ENCODE measurements around the gene C19orf12. TPM values are rescaled to one million over a fixed set of nuclear protein-coding genes. Genes with fewer than 3 reads are reported as not detected.

The C19orf12 gene
- total RNA-seq, 1 experiment from 2014 or later = 15.5 TPM

GRCh38 chr19:29667901-29668341 lies 47.1 kb downstream of the C19orf12 start:
- peaks cover 41% of the 10 kb centered on the region for H3K4me1 Mint-ChIP-seq
- POLR2A ChIA-PET = interaction anchor here (3.6 kb wide), 1 partner anchor 62 kb away, joined by 11 read pairs; the partner anchor contains the start of gene POP4
- H3K27ac Mint-ChIP-seq = no peak overlapping the region
- H3K36me3 Mint-ChIP-seq = peaks cover 12% of the 10 kb centered on the region
- no peaks in the 10 kb centered on the region for H3K9me3 Mint-ChIP-seq
- CTCF ChIA-PET = interaction anchor here (0.7 to 2.9 kb wide), 12 partner anchors 10 to 63 kb away, joined by 3 to 31 read pairs (median 10); partner anchors contain the start of gene POP4
- no peak for ATAC-seq
- no peak for TF ChIP-seq ETV6 (CRISPR knock-in tag; IDR thresholded peaks at IDR 0.05)
- no peak for TF ChIP-seq ZNF121 (CRISPR knock-in tag; IDR thresholded peaks at IDR 0.05)
- TF ChIP-seq, protein P1, sequence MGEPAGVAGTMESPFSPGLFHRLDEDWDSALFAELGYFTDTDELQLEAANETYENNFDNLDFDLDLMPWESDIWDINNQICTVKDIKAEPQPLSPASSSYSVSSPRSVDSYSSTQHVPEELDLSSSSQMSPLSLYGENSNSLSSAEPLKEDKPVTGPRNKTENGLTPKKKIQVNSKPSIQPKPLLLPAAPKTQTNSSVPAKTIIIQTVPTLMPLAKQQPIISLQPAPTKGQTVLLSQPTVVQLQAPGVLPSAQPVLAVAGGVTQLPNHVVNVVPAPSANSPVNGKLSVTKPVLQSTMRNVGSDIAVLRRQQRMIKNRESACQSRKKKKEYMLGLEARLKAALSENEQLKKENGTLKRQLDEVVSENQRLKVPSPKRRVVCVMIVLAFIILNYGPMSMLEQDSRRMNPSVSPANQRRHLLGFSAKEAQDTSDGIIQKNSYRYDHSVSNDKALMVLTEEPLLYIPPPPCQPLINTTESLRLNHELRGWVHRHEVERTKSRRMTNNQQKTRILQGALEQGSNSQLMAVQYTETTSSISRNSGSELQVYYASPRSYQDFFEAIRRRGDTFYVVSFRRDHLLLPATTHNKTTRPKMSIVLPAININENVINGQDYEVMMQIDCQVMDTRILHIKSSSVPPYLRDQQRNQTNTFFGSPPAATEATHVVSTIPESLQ (CRISPR knock-in tag; IDR thresholded peaks at IDR 0.05) = no peak
- TF ChIP-seq, protein P2, sequence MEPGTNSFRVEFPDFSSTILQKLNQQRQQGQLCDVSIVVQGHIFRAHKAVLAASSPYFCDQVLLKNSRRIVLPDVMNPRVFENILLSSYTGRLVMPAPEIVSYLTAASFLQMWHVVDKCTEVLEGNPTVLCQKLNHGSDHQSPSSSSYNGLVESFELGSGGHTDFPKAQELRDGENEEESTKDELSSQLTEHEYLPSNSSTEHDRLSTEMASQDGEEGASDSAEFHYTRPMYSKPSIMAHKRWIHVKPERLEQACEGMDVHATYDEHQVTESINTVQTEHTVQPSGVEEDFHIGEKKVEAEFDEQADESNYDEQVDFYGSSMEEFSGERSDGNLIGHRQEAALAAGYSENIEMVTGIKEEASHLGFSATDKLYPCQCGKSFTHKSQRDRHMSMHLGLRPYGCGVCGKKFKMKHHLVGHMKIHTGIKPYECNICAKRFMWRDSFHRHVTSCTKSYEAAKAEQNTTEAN (CRISPR knock-in tag; IDR thresholded peaks at IDR 0.05) = no peak
- no peak for TF ChIP-seq NR1H2 (CRISPR knock-in tag; IDR thresholded peaks at IDR 0.05)
- TF ChIP-seq, protein P3, sequence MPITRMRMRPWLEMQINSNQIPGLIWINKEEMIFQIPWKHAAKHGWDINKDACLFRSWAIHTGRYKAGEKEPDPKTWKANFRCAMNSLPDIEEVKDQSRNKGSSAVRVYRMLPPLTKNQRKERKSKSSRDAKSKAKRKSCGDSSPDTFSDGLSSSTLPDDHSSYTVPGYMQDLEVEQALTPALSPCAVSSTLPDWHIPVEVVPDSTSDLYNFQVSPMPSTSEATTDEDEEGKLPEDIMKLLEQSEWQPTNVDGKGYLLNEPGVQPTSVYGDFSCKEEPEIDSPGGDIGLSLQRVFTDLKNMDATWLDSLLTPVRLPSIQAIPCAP (CRISPR knock-in tag; IDR thresholded peaks at IDR 0.05) = no peak
- no peak for TF ChIP-seq ZNF512 (CRISPR knock-in tag; IDR thresholded peaks at IDR 0.05; ENCODE audit: borderline replicate concordance)
- TF ChIP-seq ZNF396 (CRISPR knock-in tag; IDR thresholded peaks at IDR 0.05; ENCODE audit: borderline replicate concordance) = no peak
- TF ChIP-seq, protein P4, sequence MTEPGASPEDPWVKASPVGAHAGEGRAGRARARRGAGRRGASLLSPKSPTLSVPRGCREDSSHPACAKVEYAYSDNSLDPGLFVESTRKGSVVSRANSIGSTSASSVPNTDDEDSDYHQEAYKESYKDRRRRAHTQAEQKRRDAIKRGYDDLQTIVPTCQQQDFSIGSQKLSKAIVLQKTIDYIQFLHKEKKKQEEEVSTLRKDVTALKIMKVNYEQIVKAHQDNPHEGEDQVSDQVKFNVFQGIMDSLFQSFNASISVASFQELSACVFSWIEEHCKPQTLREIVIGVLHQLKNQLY (CRISPR knock-in tag; IDR thresholded peaks at IDR 0.05) = no peak
- TF ChIP-seq NR2C2 (CRISPR knock-in tag; IDR thresholded peaks at IDR 0.05) = no peak
- no peak for DNase-seq (ENCODE audit: low spot score)
- no peaks in the 10 kb centered on the region for H3K27me3 Mint-ChIP-seq (ENCODE audit: low read depth)
- no peak overlapping the region for H3K4me3 Mint-ChIP-seq

DNA sequence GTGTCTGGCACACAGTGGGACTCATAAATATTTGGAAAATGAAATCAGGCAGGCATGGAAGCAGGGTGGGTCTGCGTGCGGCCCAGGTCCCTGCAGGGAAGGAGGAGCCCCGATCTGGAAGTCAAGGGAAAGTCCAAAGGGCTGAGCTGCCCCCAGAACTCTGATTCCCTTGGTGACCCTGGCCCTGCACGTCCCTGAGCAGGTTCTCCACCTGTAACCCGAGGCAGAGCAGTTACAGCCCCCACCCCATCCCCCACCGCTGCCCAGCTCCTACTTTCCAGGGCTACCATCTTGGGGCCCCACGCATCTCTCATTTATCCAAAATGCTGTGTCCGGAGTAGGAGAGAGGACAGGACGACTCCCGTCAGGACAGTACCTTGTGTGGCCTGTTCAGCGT lies 47.7 kb downstream of the C19orf12 start:
- Mint-ChIP-seq H3K36me3 (peaks cover 12% of the 10 kb centered on the region), H3K9me3 (no peaks in the 10 kb centered on the region), H3K4me1 (peaks cover 41% of the 10 kb centered on the region), H3K27me3 (ENCODE audit: low read depth) (no peaks in the 10 kb centered on the region), H3K4me3 (peak overlapping the region; percentile 77), H3K27ac (peak overlapping the region; percentile 98; the same call in 1 of the 2 replicates)
- TF ChIP-seq ZNF232 (CRISPR knock-in tag; IDR thresholded peaks at IDR 0.05) = no peak
- no peak for TF ChIP-seq JAZF1 (CRISPR knock-in tag; IDR thresholded peaks at IDR 0.05)
- no peak for TF ChIP-seq RORB (CRISPR knock-in tag; IDR thresholded peaks at IDR 0.05)
- no peak for TF ChIP-seq SP1 (CRISPR knock-in tag; conservative IDR thresholded peaks at IDR 0.05)
- TF ChIP-seq EMX1 (CRISPR knock-in tag; IDR thresholded peaks at IDR 0.05) = no peak
- no peak for TF ChIP-seq E2F4 (CRISPR knock-in tag; IDR thresholded peaks at IDR 0.05; ENCODE audit: borderline replicate concordance, low read depth)
- no peak for TF ChIP-seq NR1H2 (CRISPR knock-in tag; IDR thresholded peaks at IDR 0.05)
- TF ChIP-seq NFATC4 (CRISPR knock-in tag; IDR thresholded peaks at IDR 0.05) = no peak
- TF ChIP-seq TEAD4 (CRISPR knock-in tag; IDR thresholded peaks at IDR 0.05) = no peak
- TF ChIP-seq SOX15 (CRISPR knock-in tag; IDR thresholded peaks at IDR 0.05) = no peak
- no peak for TF ChIP-seq CREB1 (CRISPR knock-in tag; IDR thresholded peaks at IDR 0.05)
- no peak for TF ChIP-seq SMAD4 (CRISPR knock-in tag; IDR thresholded peaks at IDR 0.05)
- TF ChIP-seq ZSCAN18 (CRISPR knock-in tag; IDR thresholded peaks at IDR 0.05) = no peak
- no peak for TF ChIP-seq GRHL2 (CRISPR knock-in tag; IDR thresholded peaks at IDR 0.05; ENCODE audit: insufficient replicate concordance, severe bottlenecking)
- no peak for TF ChIP-seq NFYB (CRISPR knock-in tag; conservative IDR thresholded peaks at IDR 0.05; ENCODE audit: low read depth)
- no peak for TF ChIP-seq TCF7 (CRISPR knock-in tag; IDR thresholded peaks at IDR 0.05; ENCODE audit: low read depth)
- TF ChIP-seq TP53 (CRISPR knock-in tag; IDR thresholded peaks at IDR 0.05) = no peak
- POLR2A ChIA-PET = interaction anchor here (3.6 kb wide), 1 partner anchor 61 kb away, joined by 11 read pairs; the partner anchor contains the start of gene POP4
- ATAC-seq = no peak
- no peak for DNase-seq (ENCODE audit: low spot score)
- CTCF ChIA-PET = interaction anchor here (0.6 to 2.9 kb wide), 8 partner anchors 27 to 108 kb away, joined by 3 to 34 read pairs (median 11); no protein-coding TSS in a partner anchor
